SK-N-SH (cell line): Measurements from ENCODE around the gene TTC28. TPM values are rescaled to one million over a fixed set of nuclear protein-coding genes. Genes with fewer than 3 reads are reported as not detected.

ENCODE experiments used
- CTCF ChIA-PET: fragments of 300-600, 350-600 bp; formaldehyde crosslinking; extraction: SDS; loops from one replicate; lab custom pipeline; 2021; lab: Yijun Ruan, JAX
- POLR2A ChIA-PET: fragments of 350-600 bp; sonication (Branson Sonifier 250); formaldehyde crosslinking; extraction: SDS; loops from one replicate; lab custom pipeline; 2020; ENCODE audit warnings: antibody characterized with exemption, inconsistent platforms; lab: Yijun Ruan, JAX
- DNase-seq: peaks from one replicate; pipeline ENCODE4 v3.0.0; 2012
- H2AFZ ChIP-seq: fragments of 200-600 bp; sonication (generic); 2 replicates; pipeline ENCODE4 v1.8.1; 2016; ENCODE audit warnings: antibody characterized with exemption, mild to moderate bottlenecking, low read depth
- H3F3A ChIP-seq: fragments of 200-600 bp; sonication (generic); replicated peaks from 2 replicates; pipeline ENCODE3; 2016; ENCODE audit warnings: antibody characterized with exemption, mild to moderate bottlenecking; ENCODE audit not compliant: insufficient read depth
- H3K27ac ChIP-seq, 2 experiments: fragments of 200-500 bp in 1 of 2; fragments of 200-600 bp in 1 of 2; sonication (Bioruptor generic) in 1 of 2; sonication (generic), shearing (Covaris generic) in 1 of 2; 2 replicates each; pipeline versions ENCODE4 v1.5.1 to v1.6.1; 2014 to 2016; ENCODE audit warnings: low read depth in 2 of 2, inconsistent platforms in 1 of 2, low read length in 1 of 2, mild to moderate bottlenecking in 1 of 2, mixed read lengths in 1 of 2
- H3K27me3 ChIP-seq: fragments of 200-600 bp; sonication (generic), shearing (Covaris generic); 2 replicates; pipeline ENCODE4 v1.6.1; 2016; ENCODE audit warnings: mixed run types; ENCODE audit not compliant: insufficient read depth
- H3K36me3 ChIP-seq, 2 experiments: fragments of 200-500 bp in 1 of 2; fragments of 200-600 bp in 1 of 2; sonication (Bioruptor generic) in 1 of 2; sonication (generic) in 1 of 2; replicated peaks in 1 of 2; 2 replicates each; pipeline versions ENCODE3 to v1.5.1; 2014 to 2016; ENCODE audit warnings: low read length in 1 of 2, mild to moderate bottlenecking in 1 of 2; ENCODE audit not compliant: insufficient read depth in 2 of 2, control insufficient read depth in 1 of 2
- H3K4me1 ChIP-seq, 2 experiments: fragments of 200-500 bp in 1 of 2; fragments of 200-600 bp in 1 of 2; sonication (Bioruptor generic) in 1 of 2; sonication (generic), shearing (Covaris generic) in 1 of 2; 2 replicates each; pipeline versions ENCODE4 v1.5.1 to v1.6.1; 2014 to 2016; ENCODE audit warnings: low read depth in 1 of 2, low read length in 1 of 2, mixed run types in 1 of 2; ENCODE audit not compliant: insufficient read depth in 2 of 2, control insufficient read depth in 1 of 2
- H3K4me2 ChIP-seq: fragments of 200-600 bp; sonication (generic), shearing (Covaris generic); 2 replicates; pipeline ENCODE4 v1.6.1; 2017; ENCODE audit warnings: mixed run types
- H3K4me3 ChIP-seq, 2 experiments: fragments of 200-500 bp in 1 of 2; fragments of 200-600 bp in 1 of 2; sonication (Bioruptor generic) in 1 of 2; sonication (generic), shearing (Covaris generic) in 1 of 2; 2 replicates each; pipeline versions ENCODE4 v1.5.1 to v1.8.1; 2014 to 2016; ENCODE audit warnings: low read depth in 2 of 2, inconsistent platforms in 1 of 2, low read length in 1 of 2, mild to moderate bottlenecking in 1 of 2, mixed read lengths in 1 of 2, moderate library complexity in 1 of 2
- H3K79me2 ChIP-seq: fragments of 200-600 bp; sonication (generic); 2 replicates; pipeline ENCODE4 v1.8.1; 2017; ENCODE audit warnings: mild to moderate bottlenecking; ENCODE audit not compliant: insufficient read depth
- H3K9ac ChIP-seq: fragments of 200-600 bp; sonication (generic); 2 replicates; pipeline ENCODE4 v1.6.1; 2017; ENCODE audit warnings: mixed run types
- H3K9me2 ChIP-seq: fragments of 200-600 bp; sonication (generic); 2 replicates; pipeline ENCODE4 v1.6.1; 2017; ENCODE audit warnings: mixed run types
- H3K9me3 ChIP-seq: fragments of 200-600 bp; sonication (generic); 2 replicates; pipeline ENCODE4 v1.6.1; 2017; ENCODE audit warnings: mixed run types, mild to moderate bottlenecking, moderate library complexity
- H4K20me1 ChIP-seq: fragments of 200-600 bp; sonication (generic); 2 replicates; pipeline ENCODE4 v1.6.1; 2017; ENCODE audit warnings: mild to moderate bottlenecking, mixed run types; ENCODE audit not compliant: insufficient read depth
- CTCF ChIP-seq: fragments of 200-600 bp; sonication (generic); IDR thresholded peaks from 2 replicates; pipeline ENCODE4 v1.6.1; 2017; ENCODE audit warnings: antibody characterized with exemption, mild to moderate bottlenecking, moderate library complexity
- ELF1 ChIP-seq: IDR thresholded peaks from 2 replicates; pipeline ENCODE4 v1.4.0; 2012
- FOSL2 ChIP-seq: IDR thresholded peaks from 2 replicates; pipeline ENCODE4 v1.4.0; 2012; ENCODE audit warnings: low read depth, mild to moderate bottlenecking, moderate library complexity, borderline replicate concordance
- FOXJ3 ChIP-seq: sonication (generic); formaldehyde crosslinking; IDR thresholded peaks from 2 replicates; pipeline ENCODE4 v1.5.1; 2020; ENCODE audit warnings: mild to moderate bottlenecking, missing genetic modification reagents
- GABPA ChIP-seq: IDR thresholded peaks from 2 replicates; pipeline ENCODE4 v1.4.0; 2012; ENCODE audit warnings: low read depth, mild to moderate bottlenecking
- JUND ChIP-seq: IDR thresholded peaks from 2 replicates; pipeline ENCODE4 v1.4.0; 2012
- MAX ChIP-seq: IDR thresholded peaks from 2 replicates; pipeline ENCODE4 v1.4.0; 2012; ENCODE audit warnings: low read depth
- MEF2A ChIP-seq: IDR thresholded peaks from 2 replicates; pipeline ENCODE4 v1.4.0; 2012; ENCODE audit warnings: low read depth, borderline replicate concordance
- POLR2AphosphoS5 ChIP-seq: IDR thresholded peaks from 2 replicates; pipeline ENCODE4 v1.6.1; 2012; ENCODE audit warnings: low read depth, low read length
- SMC3 ChIP-seq: IDR thresholded peaks from 2 replicates; pipeline ENCODE4 v1.6.1; 2012; ENCODE audit warnings: low read depth, low read length, improper control_type of control experiment
- TAF1 ChIP-seq: IDR thresholded peaks from 2 replicates; pipeline ENCODE4 v1.6.1; 2012; ENCODE audit warnings: low read depth, mild to moderate bottlenecking, low read length, moderate library complexity, borderline replicate concordance
- TCF12 ChIP-seq: IDR thresholded peaks from 2 replicates; pipeline ENCODE4 v1.4.0; 2012
- WGBS: methylation state at CpG from one replicate; pipeline ENCODE4 v1.1.6; 2017; ENCODE audit warnings: low lambda C conversion rate; 5-methylcytosine and 5-hydroxymethylcytosine counted together
- polyA plus RNA-seq, 3 experiments: library from polyadenylated mRNA; depleted of rRNA; stranded (reverse); fragments of >200 nt; gene quantifications; 2 replicates each; pipeline ENCODE4 v1.2.3, GENCODE V29; 2012
- TF ChIP-seq, protein P1 (sequence below): IDR thresholded peaks from 2 replicates; pipeline ENCODE4 v1.6.1; 2012; ENCODE audit warnings: mild to moderate bottlenecking, low read depth, low read length, moderate library complexity
- TF ChIP-seq, protein P2 (sequence below): IDR thresholded peaks from 2 replicates; pipeline ENCODE4; 2012

Gene TTC28
- polyA plus RNA-seq, 1 of the 3 experiments (the other 2 are of a cell fraction), result 5.9 TPM

- DNase-seq, result no peak
- no peaks in the 10 kb centered on the region for H3K4me1 ChIP-seq
- no peaks in the 10 kb centered on the region for H3K79me2 ChIP-seq
- H3K9me3 ChIP-seq, result no peaks in the 10 kb centered on the region
- no peak overlapping the region for H2AFZ ChIP-seq
- H3K27ac ChIP-seq, result no peak overlapping the region
- peaks cover 0 to 52% of the 10 kb centered on the region in 2 experiments for H3K36me3 ChIP-seq
- 95% methylated on average over 6 of the region's 6 CpGs for WGBS
- no peaks in the 10 kb centered on the region for H3F3A ChIP-seq
- CTCF ChIA-PET, result interaction anchor here (32.5 kb wide), 1 partner anchor 112 kb away, joined by 630 read pairs; no protein-coding TSS in a partner anchor
- no peaks in the 10 kb centered on the region for H3K9me2 ChIP-seq
- H3K9ac ChIP-seq, result no peak overlapping the region
- H3K27me3 ChIP-seq, result no peaks in the 10 kb centered on the region
- POLR2A ChIA-PET, result no interaction called here
- H3K4me3 ChIP-seq, result no peak overlapping the region
- H3K4me2 ChIP-seq, result no peak overlapping the region
- H4K20me1 ChIP-seq, result no peaks in the 10 kb centered on the region
- TF ChIP-seq POLR2AphosphoS5, result no peak
- no peak for TF ChIP-seq MEF2A
- TF ChIP-seq, protein P1, sequence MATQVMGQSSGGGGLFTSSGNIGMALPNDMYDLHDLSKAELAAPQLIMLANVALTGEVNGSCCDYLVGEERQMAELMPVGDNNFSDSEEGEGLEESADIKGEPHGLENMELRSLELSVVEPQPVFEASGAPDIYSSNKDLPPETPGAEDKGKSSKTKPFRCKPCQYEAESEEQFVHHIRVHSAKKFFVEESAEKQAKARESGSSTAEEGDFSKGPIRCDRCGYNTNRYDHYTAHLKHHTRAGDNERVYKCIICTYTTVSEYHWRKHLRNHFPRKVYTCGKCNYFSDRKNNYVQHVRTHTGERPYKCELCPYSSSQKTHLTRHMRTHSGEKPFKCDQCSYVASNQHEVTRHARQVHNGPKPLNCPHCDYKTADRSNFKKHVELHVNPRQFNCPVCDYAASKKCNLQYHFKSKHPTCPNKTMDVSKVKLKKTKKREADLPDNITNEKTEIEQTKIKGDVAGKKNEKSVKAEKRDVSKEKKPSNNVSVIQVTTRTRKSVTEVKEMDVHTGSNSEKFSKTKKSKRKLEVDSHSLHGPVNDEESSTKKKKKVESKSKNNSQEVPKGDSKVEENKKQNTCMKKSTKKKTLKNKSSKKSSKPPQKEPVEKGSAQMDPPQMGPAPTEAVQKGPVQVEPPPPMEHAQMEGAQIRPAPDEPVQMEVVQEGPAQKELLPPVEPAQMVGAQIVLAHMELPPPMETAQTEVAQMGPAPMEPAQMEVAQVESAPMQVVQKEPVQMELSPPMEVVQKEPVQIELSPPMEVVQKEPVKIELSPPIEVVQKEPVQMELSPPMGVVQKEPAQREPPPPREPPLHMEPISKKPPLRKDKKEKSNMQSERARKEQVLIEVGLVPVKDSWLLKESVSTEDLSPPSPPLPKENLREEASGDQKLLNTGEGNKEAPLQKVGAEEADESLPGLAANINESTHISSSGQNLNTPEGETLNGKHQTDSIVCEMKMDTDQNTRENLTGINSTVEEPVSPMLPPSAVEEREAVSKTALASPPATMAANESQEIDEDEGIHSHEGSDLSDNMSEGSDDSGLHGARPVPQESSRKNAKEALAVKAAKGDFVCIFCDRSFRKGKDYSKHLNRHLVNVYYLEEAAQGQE, result no peak
- TF ChIP-seq, protein P2, sequence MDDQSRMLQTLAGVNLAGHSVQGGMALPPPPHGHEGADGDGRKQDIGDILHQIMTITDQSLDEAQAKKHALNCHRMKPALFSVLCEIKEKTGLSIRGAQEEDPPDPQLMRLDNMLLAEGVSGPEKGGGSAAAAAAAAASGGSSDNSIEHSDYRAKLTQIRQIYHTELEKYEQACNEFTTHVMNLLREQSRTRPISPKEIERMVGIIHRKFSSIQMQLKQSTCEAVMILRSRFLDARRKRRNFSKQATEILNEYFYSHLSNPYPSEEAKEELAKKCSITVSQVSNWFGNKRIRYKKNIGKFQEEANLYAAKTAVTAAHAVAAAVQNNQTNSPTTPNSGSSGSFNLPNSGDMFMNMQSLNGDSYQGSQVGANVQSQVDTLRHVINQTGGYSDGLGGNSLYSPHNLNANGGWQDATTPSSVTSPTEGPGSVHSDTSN, result no peak
- no peak for TF ChIP-seq FOXJ3 (CRISPR knock-in tag)
- TF ChIP-seq CTCF, result no peak
- no peak for TF ChIP-seq SMC3
- TF ChIP-seq TCF12, result no peak
- no peak for TF ChIP-seq MAX
- TF ChIP-seq FOSL2, result no peak
- no peak for TF ChIP-seq ELF1
- no peak for TF ChIP-seq JUND
- no peak for TF ChIP-seq GABPA
- no peak for TF ChIP-seq TAF1
Measured at GRCh38 chr22:27996529-27996925, 683.1 kb downstream of the TTC28 start.
